ENCODE measurements around the gene ANKS6.

ANKS6 gene

DNA sequence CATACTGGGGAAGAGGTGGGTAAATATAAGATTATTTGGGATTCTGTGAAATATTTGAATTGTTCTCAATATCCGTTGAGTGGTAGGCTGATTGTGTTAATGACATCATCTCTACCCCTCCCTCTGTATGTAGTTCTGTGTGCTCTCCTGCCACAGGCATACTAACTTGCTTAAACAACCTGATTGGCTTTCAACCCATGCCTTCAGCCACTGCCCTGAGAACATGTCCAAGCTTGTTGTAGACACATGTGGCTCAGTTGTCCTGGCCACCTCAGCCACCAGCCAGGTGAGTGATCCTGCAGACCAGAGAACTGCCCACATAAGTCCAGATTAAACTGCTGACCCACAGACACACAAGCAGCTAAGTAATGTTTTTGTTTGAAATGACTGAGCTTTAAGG is 31.1 kb downstream of the ANKS6 start:
- Histone ChIP-seq H2AFZ (ENCODE audit: low read length) (no peak overlapping the region), H3K27me3 (ENCODE audit: insufficient read depth, low read length, poor library complexity, severe bottlenecking) (no peaks in the 10 kb centered on the region), H3K4me1 (ENCODE audit: insufficient read depth, low read length, poor library complexity, severe bottlenecking) (no peaks in the 10 kb centered on the region), H3F3A (ENCODE audit: low read depth) (no peaks in the 10 kb centered on the region), H3K9me2 (replicated peaks; ENCODE audit: low read depth, low read length) (no peaks in the 10 kb centered on the region), H3K4me3 (ENCODE audit: low read length, poor library complexity, severe bottlenecking) (no peak overlapping the region), H3K9ac (ENCODE audit: low read depth, low read length, poor library complexity, severe bottlenecking) (no peak overlapping the region), H3K4me2 (ENCODE audit: low read depth, low read length, poor library complexity, severe bottlenecking) (no peak overlapping the region), H3K36me3 (ENCODE audit: insufficient read depth, low read length) (no peaks in the 10 kb centered on the region), H3K9me3 (ENCODE audit: insufficient read depth, low read depth, low read length) (no peaks in the 10 kb centered on the region), H4K20me1 (ENCODE audit: insufficient read depth, low read length, poor library complexity, severe bottlenecking) (no peaks in the 10 kb centered on the region), H3K79me2 (ENCODE audit: insufficient read depth, low read length) (no peaks in the 10 kb centered on the region)
- TF ChIP-seq EZH2phosphoT487 (IDR thresholded peaks at IDR 0.05; ENCODE audit: borderline replicate concordance): no peak
- TF ChIP-seq CTCF (conservative IDR thresholded peaks at IDR 0.05; ENCODE audit: low read length): no peak

GRCh38 chr9:98763986-98764745 is 32.2 kb downstream of the ANKS6 start:
- Histone ChIP-seq H3K4me1 (ENCODE audit: insufficient read depth, low read length, poor library complexity, severe bottlenecking) (no peaks in the 10 kb centered on the region), H3K9me3 (ENCODE audit: insufficient read depth, low read depth, low read length) (no peaks in the 10 kb centered on the region), H4K20me1 (ENCODE audit: insufficient read depth, low read length, poor library complexity, severe bottlenecking) (no peaks in the 10 kb centered on the region), H3F3A (ENCODE audit: low read depth) (no peaks in the 10 kb centered on the region), H3K79me2 (ENCODE audit: insufficient read depth, low read length) (no peaks in the 10 kb centered on the region), H2AFZ (ENCODE audit: low read length) (no peak overlapping the region), H3K27me3 (ENCODE audit: insufficient read depth, low read length, poor library complexity, severe bottlenecking) (no peaks in the 10 kb centered on the region), H3K9me2 (replicated peaks; ENCODE audit: low read depth, low read length) (no peaks in the 10 kb centered on the region), H3K9ac (ENCODE audit: low read depth, low read length, poor library complexity, severe bottlenecking) (no peak overlapping the region), H3K36me3 (ENCODE audit: insufficient read depth, low read length) (no peaks in the 10 kb centered on the region), H3K4me2 (ENCODE audit: low read depth, low read length, poor library complexity, severe bottlenecking) (no peak overlapping the region), H3K4me3 (ENCODE audit: low read length, poor library complexity, severe bottlenecking) (no peak overlapping the region)
- TF ChIP-seq CTCF (conservative IDR thresholded peaks at IDR 0.05; ENCODE audit: low read length): no peak
- no peak for TF ChIP-seq EZH2phosphoT487 (IDR thresholded peaks at IDR 0.05; ENCODE audit: borderline replicate concordance)

DNA sequence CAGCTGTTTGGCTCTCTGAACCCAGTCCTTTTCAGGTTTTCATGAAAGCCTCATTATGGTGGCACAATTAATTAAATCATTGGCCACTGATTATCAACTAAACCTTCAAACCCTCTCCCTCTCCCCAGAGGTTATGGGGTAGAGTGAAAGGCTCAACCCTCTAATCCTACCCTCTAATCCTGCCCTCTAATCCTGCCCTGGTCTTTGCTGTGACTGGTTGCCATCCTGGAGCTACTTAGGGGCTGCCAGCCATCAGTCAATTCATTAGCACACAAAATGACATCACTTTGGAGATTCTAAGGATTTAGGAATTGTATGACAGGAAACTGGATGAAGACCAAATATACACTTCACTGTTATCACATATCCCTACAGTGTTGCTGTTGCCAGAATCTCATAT is 36.1 kb downstream of the ANKS6 start:
- Histone ChIP-seq H4K20me1 (ENCODE audit: insufficient read depth, low read length, poor library complexity, severe bottlenecking) (no peaks in the 10 kb centered on the region), H3K4me3 (ENCODE audit: low read length, poor library complexity, severe bottlenecking) (no peak overlapping the region), H3K4me2 (ENCODE audit: low read depth, low read length, poor library complexity, severe bottlenecking) (no peak overlapping the region), H3K79me2 (ENCODE audit: insufficient read depth, low read length) (no peaks in the 10 kb centered on the region), H3K9ac (ENCODE audit: low read depth, low read length, poor library complexity, severe bottlenecking) (no peak overlapping the region), H3K9me3 (ENCODE audit: insufficient read depth, low read depth, low read length) (no peaks in the 10 kb centered on the region), H3K36me3 (ENCODE audit: insufficient read depth, low read length) (no peaks in the 10 kb centered on the region), H3K27me3 (ENCODE audit: insufficient read depth, low read length, poor library complexity, severe bottlenecking) (no peaks in the 10 kb centered on the region), H3F3A (ENCODE audit: low read depth) (no peaks in the 10 kb centered on the region), H2AFZ (ENCODE audit: low read length) (no peak overlapping the region), H3K9me2 (replicated peaks; ENCODE audit: low read depth, low read length) (no peaks in the 10 kb centered on the region), H3K4me1 (ENCODE audit: insufficient read depth, low read length, poor library complexity, severe bottlenecking) (no peaks in the 10 kb centered on the region)
- TF ChIP-seq CTCF (conservative IDR thresholded peaks at IDR 0.05; ENCODE audit: low read length) (no peak), EZH2phosphoT487 (IDR thresholded peaks at IDR 0.05; ENCODE audit: borderline replicate concordance) (no peak)

Data from Loucy (cell line).